ENCODE measurements around the gene ERC1.
A peak's percentile ranks its signal among the peaks of the same experiment; 100 is the strongest.

The ERC1 gene

GRCh38 chr12:1525858-1526257 lies 534.8 kb downstream of the ERC1 start:
- TF ChIP-seq CTCF (IDR thresholded peaks at IDR 0.05; ENCODE audit: low read depth, low read length, missing control alignments): no peak
- DNase-seq (ENCODE audit: extremely low read depth, low read depth): no peak
- H3K4me3 ChIP-seq (replicated peaks; ENCODE audit: low read depth, low read length): no peak overlapping the region

GRCh38 chr12:1527789-1528188 lies 536.8 kb downstream of the ERC1 start:
- no peak overlapping the region for H3K4me3 ChIP-seq (replicated peaks; ENCODE audit: low read depth, low read length)
- DNase-seq (ENCODE audit: extremely low read depth, low read depth): no peak
- TF ChIP-seq CTCF (IDR thresholded peaks at IDR 0.05; ENCODE audit: low read depth, low read length, missing control alignments): no peak

- TF ChIP-seq CTCF (IDR thresholded peaks at IDR 0.05; ENCODE audit: low read depth, low read length, missing control alignments): no peak
- no peak overlapping the region for H3K4me3 ChIP-seq (replicated peaks; ENCODE audit: low read depth, low read length)
- no peak for DNase-seq (ENCODE audit: extremely low read depth, low read depth)
Observed at GRCh38 chr12:1528791-1529190, 537.8 kb downstream of the ERC1 start.

- H3K4me3 ChIP-seq (replicated peaks; ENCODE audit: low read depth, low read length): peak overlapping the region; percentile 46
- TF ChIP-seq CTCF (IDR thresholded peaks at IDR 0.05; ENCODE audit: low read depth, low read length, missing control alignments): no peak
- DNase-seq (ENCODE audit: extremely low read depth, low read depth): no peak
Observed at GRCh38 chr12:1529228-1529861, 538.3 kb downstream of the ERC1 start.

- H3K4me3 ChIP-seq (replicated peaks; ENCODE audit: low read depth, low read length): peak overlapping the region; percentile 46
- no peak for DNase-seq (ENCODE audit: extremely low read depth, low read depth)
- TF ChIP-seq CTCF (IDR thresholded peaks at IDR 0.05; ENCODE audit: low read depth, low read length, missing control alignments): no peak
Observed at GRCh38 chr12:1529862-1530591, 539.0 kb downstream of the ERC1 start.

GRCh38 chr12:1530592-1531152 lies 539.6 kb downstream of the ERC1 start:
- no peak for DNase-seq (ENCODE audit: extremely low read depth, low read depth)
- peak overlapping the region; percentile 50 for H3K4me3 ChIP-seq (replicated peaks; ENCODE audit: low read depth, low read length)
- TF ChIP-seq CTCF (IDR thresholded peaks at IDR 0.05; ENCODE audit: low read depth, low read length, missing control alignments): no peak

All from HFF-Myc (cell line).